Kidney epithelial cell (primary cell): ENCODE measurements around the gene CLPTM1L. TPM values are rescaled to one million over a fixed set of nuclear protein-coding genes. Genes with fewer than 3 reads are reported as not detected.

Experiments
- DNase-seq: peaks from one replicate; pipeline ENCODE4 v3.0.0-alpha.2; 2010; ENCODE audit warnings: low read depth
- H3K27me3 ChIP-seq: 2 replicates; pipeline ENCODE4 v1.6.0; 2011; ENCODE audit warnings: low read length; ENCODE audit not compliant: control insufficient read depth, insufficient read depth
- H3K36me3 ChIP-seq: 2 replicates; pipeline ENCODE4 v1.5.1; 2011; ENCODE audit warnings: low read length; ENCODE audit not compliant: control insufficient read depth, insufficient read depth
- H3K4me3 ChIP-seq: 2 replicates; pipeline ENCODE4 v1.5.1; 2011; ENCODE audit warnings: low read depth, mild to moderate bottlenecking, control low read depth, low read length
- CTCF ChIP-seq: IDR thresholded peaks from 2 replicates; pipeline ENCODE4 v1.5.1; 2011; ENCODE audit warnings: mild to moderate bottlenecking, moderate library complexity, low read length, control low read depth, inconsistent platforms; ENCODE audit not compliant: insufficient read depth, poor library complexity, severe bottlenecking
- total RNA-seq: library from RNA; depleted of rRNA; stranded (reverse); fragments of >200 nt; gene quantifications from 2 replicates; pipeline ENCODE4 v1.2.3, GENCODE V29; 2015

CLPTM1L gene
- total RNA-seq, 1 donor from 2014 or later, result 159 TPM

GRCh38 chr5:1304033-1304432 lies 40.9 kb downstream of the CLPTM1L start:
- no peak for TF ChIP-seq CTCF
- peaks cover 3% of the 10 kb centered on the region for H3K27me3 ChIP-seq
- no peak for DNase-seq
- no peaks in the 10 kb centered on the region for H3K36me3 ChIP-seq
- H3K4me3 ChIP-seq, result no peak overlapping the region

DNA sequence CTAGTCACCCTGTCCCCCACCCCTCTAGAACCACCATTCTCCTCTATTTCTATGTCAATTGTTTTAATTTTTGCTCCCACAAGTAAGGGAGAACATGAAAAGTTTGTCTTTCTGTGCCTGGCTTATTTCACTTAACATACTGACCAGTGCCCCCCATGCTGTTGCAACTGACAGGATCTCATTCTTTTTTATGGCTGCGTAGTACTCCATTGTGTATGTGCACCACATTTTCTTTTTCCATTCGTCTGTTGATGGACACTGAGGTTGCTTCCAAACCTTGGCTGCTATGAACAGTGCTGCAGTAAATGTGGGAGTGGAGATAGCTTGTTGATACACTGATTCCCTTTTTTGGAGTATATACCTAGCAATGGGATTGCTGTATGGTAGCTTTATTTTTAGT lies 42.6 kb downstream of the CLPTM1L start:
- H3K36me3 ChIP-seq, result no peaks in the 10 kb centered on the region
- DNase-seq, result no peak
- TF ChIP-seq CTCF, result no peak
- peaks cover 3% of the 10 kb centered on the region for H3K27me3 ChIP-seq
- no peak overlapping the region for H3K4me3 ChIP-seq

- no peak for TF ChIP-seq CTCF
- H3K36me3 ChIP-seq, result no peaks in the 10 kb centered on the region
- H3K4me3 ChIP-seq, result no peak overlapping the region
- no peak for DNase-seq
- H3K27me3 ChIP-seq, result peaks cover 7% of the 10 kb centered on the region
Observed at GRCh38 chr5:1300581-1301083, 44.3 kb downstream of the CLPTM1L start.

DNA sequence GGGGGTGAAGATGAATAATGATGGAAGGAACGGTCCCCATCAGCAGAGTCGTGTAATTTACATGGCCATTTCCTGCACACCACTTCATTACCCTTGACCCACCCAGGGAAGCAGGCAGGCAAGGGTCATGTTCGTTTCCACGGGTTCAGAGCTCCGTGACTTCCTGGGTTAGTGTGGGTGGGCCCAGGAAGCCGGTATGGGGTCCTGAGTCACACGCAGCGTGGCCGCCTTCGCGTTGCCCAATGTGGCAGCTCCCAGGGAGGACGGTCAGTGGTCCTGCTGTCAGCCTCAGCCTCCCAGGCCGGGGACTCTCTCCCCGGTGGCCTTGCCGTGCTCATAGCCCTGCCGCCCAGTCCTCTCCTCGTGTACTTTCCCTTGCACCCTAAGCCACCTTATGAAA lies 44.9 kb downstream of the CLPTM1L start:
- Histone ChIP-seq H3K27me3 (peaks cover 13% of the 10 kb centered on the region), H3K4me3 (no peak overlapping the region), H3K36me3 (no peaks in the 10 kb centered on the region)
- DNase-seq, result no peak
- no peak for TF ChIP-seq CTCF

DNA sequence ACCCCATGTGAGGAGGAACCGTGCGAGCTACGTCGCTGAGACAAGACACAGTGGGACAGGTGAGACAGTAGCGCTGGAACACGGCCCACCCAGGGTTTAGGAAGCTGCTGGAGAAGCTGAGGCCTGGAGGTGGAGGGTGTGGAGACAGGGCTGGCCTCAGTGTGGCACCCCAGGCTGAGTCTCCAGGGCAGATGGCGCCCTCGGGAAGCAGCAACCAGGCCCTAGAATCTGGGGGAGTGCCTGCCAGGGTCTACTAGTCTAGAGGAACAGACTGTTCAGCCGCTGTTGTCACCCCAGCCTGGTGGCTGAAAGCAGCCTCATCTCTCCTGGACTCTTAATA lies 45.4 kb downstream of the CLPTM1L start:
- no peak for DNase-seq
- H3K27me3 ChIP-seq, result peaks cover 15% of the 10 kb centered on the region
- no peak overlapping the region for H3K4me3 ChIP-seq
- H3K36me3 ChIP-seq, result no peaks in the 10 kb centered on the region
- TF ChIP-seq CTCF, result no peak

DNA sequence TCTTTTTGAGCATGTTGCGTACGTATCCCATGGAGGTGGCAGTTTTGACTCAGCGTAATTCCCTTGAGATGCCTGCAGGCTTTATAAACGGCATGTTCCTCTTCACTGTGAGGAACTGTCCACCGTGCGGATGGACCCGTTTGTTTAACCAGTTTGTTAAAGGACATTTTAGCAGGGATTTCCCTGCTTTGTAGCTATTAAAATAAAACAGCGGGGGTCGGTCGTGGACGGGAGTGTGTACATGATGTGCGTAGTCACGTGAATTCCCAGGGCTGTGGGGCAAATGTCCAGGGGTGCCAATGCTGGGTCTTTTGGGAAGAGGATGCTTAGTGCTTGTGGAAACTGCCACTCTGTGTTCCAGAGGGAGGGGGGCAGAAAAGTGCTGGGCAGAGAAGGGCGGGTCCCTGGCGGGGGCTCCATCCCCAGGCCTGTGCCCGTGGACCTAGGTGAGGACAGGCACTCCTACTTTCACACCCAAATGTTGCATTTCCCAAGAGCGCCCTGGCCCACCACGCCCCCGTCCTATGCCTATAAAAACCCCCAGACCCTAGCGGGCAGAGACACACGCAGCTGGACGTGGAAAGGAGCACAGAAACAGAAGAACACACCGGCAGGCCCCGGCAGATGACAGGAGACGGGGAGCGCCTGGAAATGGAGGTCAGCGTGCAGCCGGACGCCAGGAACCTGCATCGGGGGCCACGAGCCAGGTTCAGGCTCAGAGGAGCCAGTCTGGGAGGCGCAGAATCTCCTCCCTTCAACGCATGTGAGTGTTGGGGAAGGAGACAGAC lies 46.0 kb downstream of the CLPTM1L start:
- TF ChIP-seq CTCF, result no peak
- DNase-seq, result no peak
- H3K36me3 ChIP-seq, result no peaks in the 10 kb centered on the region
- H3K27me3 ChIP-seq, result peaks cover 20% of the 10 kb centered on the region
- H3K4me3 ChIP-seq, result no peak overlapping the region
